NCI-H2107 treated with DMSO at 0.1 percent for 48 hours (cell line): ENCODE data around the gene ARF3.

ENCODE experiments used
- DNase-seq: peaks from one replicate; lab custom pipeline; 2025; ENCODE audit not compliant: unreplicated experiment; lab: John Stamatoyannopoulos, UW

ARF3 gene

GRCh38 chr12:48957141-48958048 is at the start of gene ARF3:
ARF3 (minus strand) TSS chr12:48957487; CDS start chr12:48941095, 16,392 bp downstream.
- peak; percentile 92 for DNase-seq

GRCh38 chr12:49000346-49000745 is 43.1 kb upstream of the ARF3 start:
- DNase-seq = no peak

GRCh38 chr12:48999371-49000131 is 42.3 kb upstream of the ARF3 start, which contains the start of gene DDN:
DDN (minus strand) TSS chr12:48999375; CDS start chr12:48999287, 88 bp downstream.
- DNase-seq = no peak

GRCh38 chr12:48998497-48999353 is 41.4 kb upstream of the ARF3 start:
- no peak for DNase-seq

- no peak for DNase-seq
Measured at GRCh38 chr12:48997719-48998496, 40.6 kb upstream of the ARF3 start.

- peak; percentile 79 for DNase-seq
Measured at GRCh38 chr12:48996794-48997718, 39.8 kb upstream of the ARF3 start.

- DNase-seq = peak; percentile 68
Measured at GRCh38 chr12:48995086-48995879, 38.0 kb upstream of the ARF3 start.

GRCh38 chr12:48994224-48995085 is 37.2 kb upstream of the ARF3 start:
- no peak for DNase-seq

- DNase-seq = no peak
Measured at GRCh38 chr12:48993787-48994186, 36.5 kb upstream of the ARF3 start.

GRCh38 chr12:48991247-48992050 is 34.2 kb upstream of the ARF3 start:
- no peak for DNase-seq

- no peak for DNase-seq
Measured at GRCh38 chr12:48990552-48990951, 33.3 kb upstream of the ARF3 start.

GRCh38 chr12:48988030-48988649 is 30.9 kb upstream of the ARF3 start:
- peak; percentile 15 for DNase-seq

GRCh38 chr12:48986720-48987291 is 29.5 kb upstream of the ARF3 start:
- no peak for DNase-seq

GRCh38 chr12:48985901-48986300 is 28.6 kb upstream of the ARF3 start:
- no peak for DNase-seq

GRCh38 chr12:48985475-48985897 is 28.2 kb upstream of the ARF3 start:
- no peak for DNase-seq
